HCT116 (cell line): ENCODE results near the gene CEP112.

Source experiments
- EZH2 ChIP-seq: fragments of 200-600 bp; sonication (generic); IDR thresholded peaks from 2 replicates; pipeline ENCODE4 v1.6.1; 2017; ENCODE audit warnings: antibody characterized with exemption, mixed run types
- POLR2A ChIP-seq: IDR thresholded peaks from 2 replicates; pipeline ENCODE4 v1.7.0; 2011; ENCODE audit warnings: borderline replicate concordance; ENCODE audit not compliant: insufficient read depth, insufficient read length; ENCODE audit errors: extremely low read depth
- POLR2AphosphoS5 ChIP-seq: IDR thresholded peaks from 2 replicates; pipeline ENCODE4 v1.6.1; 2011; ENCODE audit warnings: mild to moderate bottlenecking, low read depth, low read length, moderate library complexity
- TF ChIP-seq, protein P1 (sequence below), 3 experiments: fragments of 200-600 bp in 1 of 3; sonication (generic) in 1 of 3; IDR thresholded peaks in 2 of 3; conservative IDR thresholded peaks in 1 of 3; 2 replicates each; pipeline ENCODE4 v1.5.1; 2012 to 2017; ENCODE audit warnings: low read depth in 2 of 3, low read length in 2 of 3, antibody characterized with exemption in 1 of 3, borderline replicate concordance in 1 of 3, control low read depth in 1 of 3, mild to moderate bottlenecking in 1 of 3, mixed read lengths in 1 of 3, mixed run types in 1 of 3, moderate library complexity in 1 of 3; ENCODE audit not compliant: insufficient read depth in 1 of 3

DNA sequence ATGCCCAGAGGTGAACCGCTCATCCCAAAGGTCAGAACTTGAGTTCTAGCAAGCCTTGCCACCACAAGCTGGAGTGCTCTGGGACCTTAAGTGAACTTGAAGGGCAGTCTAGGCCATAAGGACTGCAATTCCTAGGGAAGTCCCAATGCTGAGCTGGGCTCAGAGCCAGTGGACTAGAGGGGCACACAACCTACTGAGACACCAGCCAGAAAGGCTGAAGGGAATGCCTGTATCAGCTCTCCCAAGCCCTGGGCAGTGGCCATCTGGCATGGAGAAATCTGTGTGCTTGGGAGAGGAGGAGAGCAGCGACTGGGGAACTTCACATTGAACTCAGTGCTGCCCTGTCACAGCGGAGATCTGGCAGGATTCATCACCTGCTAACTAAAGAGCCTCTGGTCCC, 201.3 kb downstream of the CEP112 start:
- TF ChIP-seq, protein P1, sequence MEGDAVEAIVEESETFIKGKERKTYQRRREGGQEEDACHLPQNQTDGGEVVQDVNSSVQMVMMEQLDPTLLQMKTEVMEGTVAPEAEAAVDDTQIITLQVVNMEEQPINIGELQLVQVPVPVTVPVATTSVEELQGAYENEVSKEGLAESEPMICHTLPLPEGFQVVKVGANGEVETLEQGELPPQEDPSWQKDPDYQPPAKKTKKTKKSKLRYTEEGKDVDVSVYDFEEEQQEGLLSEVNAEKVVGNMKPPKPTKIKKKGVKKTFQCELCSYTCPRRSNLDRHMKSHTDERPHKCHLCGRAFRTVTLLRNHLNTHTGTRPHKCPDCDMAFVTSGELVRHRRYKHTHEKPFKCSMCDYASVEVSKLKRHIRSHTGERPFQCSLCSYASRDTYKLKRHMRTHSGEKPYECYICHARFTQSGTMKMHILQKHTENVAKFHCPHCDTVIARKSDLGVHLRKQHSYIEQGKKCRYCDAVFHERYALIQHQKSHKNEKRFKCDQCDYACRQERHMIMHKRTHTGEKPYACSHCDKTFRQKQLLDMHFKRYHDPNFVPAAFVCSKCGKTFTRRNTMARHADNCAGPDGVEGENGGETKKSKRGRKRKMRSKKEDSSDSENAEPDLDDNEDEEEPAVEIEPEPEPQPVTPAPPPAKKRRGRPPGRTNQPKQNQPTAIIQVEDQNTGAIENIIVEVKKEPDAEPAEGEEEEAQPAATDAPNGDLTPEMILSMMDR (IDR thresholded peaks at IDR 0.05 in 2 of 3, conservative IDR thresholded peaks at IDR 0.05 in 1 of 3; ENCODE audit: borderline replicate concordance in 1 of 3, insufficient read depth in 1 of 3, low read depth in 2 of 3, low read length in 2 of 3) = no peak
- TF ChIP-seq POLR2AphosphoS5 (no peak), POLR2A (no peak), EZH2 (no peak)
